H54 (cell line): ENCODE results near the gene WDFY2.
A peak's percentile ranks its signal among the peaks of the same experiment; 100 is the strongest.
"Not testable (repeated sequence)": the region's sequence is repeated elsewhere in the genome, so short reads cannot be mapped to it uniquely, and the experiment has no call there.

Source experiments
- DNase-seq: peaks from one replicate; pipeline ENCODE4 v3.0.0; 2011; ENCODE audit warnings: low spot score, mixed read lengths; ENCODE audit not compliant: insufficient read length
- FAIRE-seq: peaks from 3 replicates; lab custom pipeline; 2011; peaks lifted over from hg19 to GRCh38; lab: Jason Lieb, UNC
- POLR2A ChIP-seq: IDR thresholded peaks from 2 replicates; pipeline ENCODE4 v1.6.1; 2011; ENCODE audit warnings: low read depth, mild to moderate bottlenecking, low read length

WDFY2 gene

GRCh38 chr13:51639171-51639570, 54.9 kb downstream of the WDFY2 start:
- no peak for DNase-seq
- no peak for TF ChIP-seq POLR2A
- no peak for FAIRE-seq

GRCh38 chr13:51640696-51641095, 56.4 kb downstream of the WDFY2 start:
- not testable (repeated sequence) for DNase-seq, FAIRE-seq

- DNase-seq (peak; percentile 27), FAIRE-seq (peak; percentile 89)
- no peak for TF ChIP-seq POLR2A
Measured at GRCh38 chr13:51643105-51643881, 59.0 kb downstream of the WDFY2 start.

GRCh38 chr13:51643882-51644281, 59.6 kb downstream of the WDFY2 start:
- peak; percentile 12 for DNase-seq
- no peak for TF ChIP-seq POLR2A
- FAIRE-seq, result peak; percentile 60

GRCh38 chr13:51644654-51645053, 60.4 kb downstream of the WDFY2 start:
- no peak for DNase-seq
- no peak for TF ChIP-seq POLR2A
- FAIRE-seq, result no peak

- FAIRE-seq (no peak), DNase-seq (no peak)
Measured at GRCh38 chr13:51645154-51645650, 60.9 kb downstream of the WDFY2 start.

GRCh38 chr13:51645761-51646670, 61.8 kb downstream of the WDFY2 start:
- no peak for TF ChIP-seq POLR2A
- DNase-seq, result no peak
- FAIRE-seq, result no peak

More at GRCh38 chr13:51645154-51645650, 60.9 kb downstream of the WDFY2 start:
- TF ChIP-seq POLR2A, result no peak

GRCh38 chr13:51647067-51647466, 62.8 kb downstream of the WDFY2 start:
- no peak for FAIRE-seq
- DNase-seq, result no peak
- no peak for TF ChIP-seq POLR2A

- DNase-seq, FAIRE-seq: not testable (repeated sequence)
Measured at GRCh38 chr13:51652193-51652592, 67.9 kb downstream of the WDFY2 start.

GRCh38 chr13:51659276-51660127, 75.2 kb downstream of the WDFY2 start:
- FAIRE-seq (no peak), DNase-seq (no peak)
- no peak for TF ChIP-seq POLR2A

- no peak for TF ChIP-seq POLR2A
- no peak for FAIRE-seq
- no peak for DNase-seq
Measured at GRCh38 chr13:51660813-51661212, 76.6 kb downstream of the WDFY2 start.

GRCh38 chr13:51663973-51664957, 80.0 kb downstream of the WDFY2 start:
- no peak for TF ChIP-seq POLR2A
- no peak for FAIRE-seq
- DNase-seq, result no peak
